H9 (cell line): ENCODE measurements around the gene C19orf53. TPM values are rescaled to one million over a fixed set of nuclear protein-coding genes. Genes with fewer than 3 reads are reported as not detected.
A peak's percentile ranks its signal among the peaks of the same experiment; 100 is the strongest.

Source experiments
- DNase-seq: peaks from one replicate; pipeline ENCODE4 v3.0.0-alpha.2; 2017
- H2AFZ ChIP-seq: one replicate; pipeline ENCODE4 v1.6.1; 2013; ENCODE audit warnings: mild to moderate bottlenecking, low read length, control low read depth, moderate library complexity
- H2AK5ac ChIP-seq: 2 replicates; pipeline ENCODE4 v1.6.1; 2013; ENCODE audit warnings: low read length, control low read depth, mixed read lengths; ENCODE audit not compliant: insufficient read length
- H2BK120ac ChIP-seq: one replicate; pipeline ENCODE4 v1.6.1; 2013; ENCODE audit warnings: low read depth, mild to moderate bottlenecking, low read length, control low read depth, inconsistent platforms; ENCODE audit not compliant: poor library complexity, severe bottlenecking
- H2BK12ac ChIP-seq: 2 replicates; pipeline ENCODE4 v1.6.1; 2013; ENCODE audit warnings: low read length, control low read depth, mixed read lengths, low read depth; ENCODE audit not compliant: insufficient read length
- H2BK15ac ChIP-seq: 2 replicates; pipeline ENCODE4 v1.6.1; 2013; ENCODE audit warnings: low read depth, low read length, control low read depth
- H2BK20ac ChIP-seq: one replicate; pipeline ENCODE4 v1.6.1; 2013; ENCODE audit warnings: low read depth, mild to moderate bottlenecking, low read length, control low read depth, inconsistent platforms; ENCODE audit not compliant: poor library complexity, severe bottlenecking
- H2BK5ac ChIP-seq: 2 replicates; pipeline ENCODE4 v1.6.1; 2013; ENCODE audit warnings: low read length, control low read depth, mixed read lengths; ENCODE audit not compliant: insufficient read length
- H3K14ac ChIP-seq: 2 replicates; pipeline ENCODE4 v1.6.1; 2013; ENCODE audit warnings: low read length, control low read depth; ENCODE audit not compliant: insufficient read depth
- H3K18ac ChIP-seq: 2 replicates; pipeline ENCODE4 v1.6.1; 2013; ENCODE audit warnings: low read depth, mild to moderate bottlenecking, mixed read lengths, low read length, control low read depth; ENCODE audit not compliant: insufficient read length
- H3K23ac ChIP-seq: 2 replicates; pipeline ENCODE4 v1.6.1; 2013; ENCODE audit warnings: low read length, control low read depth, mixed read lengths, low read depth; ENCODE audit not compliant: insufficient read length
- H3K23me2 ChIP-seq: 2 replicates; pipeline ENCODE4 v1.6.1; 2013; ENCODE audit warnings: low read depth, mild to moderate bottlenecking, mixed read lengths, low read length, control low read depth; ENCODE audit not compliant: insufficient read length, poor library complexity, severe bottlenecking
- H3K27ac ChIP-seq: 2 replicates; pipeline ENCODE4 v1.5.1; 2013; ENCODE audit warnings: low read length, control low read depth, mixed read lengths, low read depth; ENCODE audit not compliant: insufficient read length
- H3K27me3 ChIP-seq: 2 replicates; pipeline ENCODE4 v1.6.1; 2013; ENCODE audit warnings: low read length, control low read depth, inconsistent platforms; ENCODE audit not compliant: insufficient read depth
- H3K4ac ChIP-seq: 2 replicates; pipeline ENCODE4 v1.6.1; 2013; ENCODE audit warnings: low read depth, mild to moderate bottlenecking, control low read depth, inconsistent platforms, low read length, moderate library complexity
- H3K4me1 ChIP-seq: 2 replicates; pipeline ENCODE4 v1.6.1; 2013; ENCODE audit warnings: low read length, control low read depth, inconsistent platforms; ENCODE audit not compliant: insufficient read depth
- H3K4me2 ChIP-seq: 2 replicates; pipeline ENCODE4 v1.6.1; 2013; ENCODE audit warnings: low read length, control low read depth, mixed read lengths; ENCODE audit not compliant: insufficient read length, insufficient read depth
- H3K56ac ChIP-seq: 2 replicates; pipeline ENCODE4 v1.6.1; 2013; ENCODE audit warnings: low read depth, mild to moderate bottlenecking, mixed read lengths, low read length, control low read depth; ENCODE audit not compliant: insufficient read length
- H3K79me1 ChIP-seq: 2 replicates; pipeline ENCODE4 v1.6.1; 2013; ENCODE audit warnings: low read depth, mild to moderate bottlenecking, moderate library complexity, low read length, control low read depth, inconsistent platforms; ENCODE audit not compliant: insufficient read depth, poor library complexity, severe bottlenecking
- H3K79me2 ChIP-seq: 2 replicates; pipeline ENCODE4 v1.6.1; 2013; ENCODE audit warnings: low read length, control low read depth, inconsistent platforms; ENCODE audit not compliant: insufficient read depth
- H3K9ac ChIP-seq: 2 replicates; pipeline ENCODE4 v1.6.1; 2013; ENCODE audit warnings: low read length, control low read depth, mixed read lengths; ENCODE audit not compliant: insufficient read length; ENCODE audit errors: extremely low read depth
- H3K9me3 ChIP-seq: one replicate; pipeline ENCODE4 v1.6.1; 2013; ENCODE audit warnings: low read depth, low read length, inconsistent platforms; ENCODE audit not compliant: control insufficient read depth
- H3T11ph ChIP-seq: one replicate; pipeline ENCODE4 v1.6.1; 2013; ENCODE audit warnings: mild to moderate bottlenecking, low read length, control low read depth, inconsistent platforms
- H4K20me1 ChIP-seq: one replicate; pipeline ENCODE4 v1.6.1; 2013; ENCODE audit not compliant: control insufficient read depth, insufficient read length, insufficient read depth
- H4K5ac ChIP-seq: 2 replicates; pipeline ENCODE4 v1.6.1; 2013; ENCODE audit warnings: low read depth, mild to moderate bottlenecking, mixed read lengths, low read length, control low read depth; ENCODE audit not compliant: insufficient read length
- H4K8ac ChIP-seq: replicated peaks from 2 replicates; pipeline ENCODE4 v1.6.1; 2013; ENCODE audit warnings: low read length, control low read depth, mixed read lengths, low read depth; ENCODE audit not compliant: insufficient read length
- H4K91ac ChIP-seq: 2 replicates; pipeline ENCODE4 v1.6.1; 2013; ENCODE audit warnings: low read depth, mild to moderate bottlenecking, moderate library complexity, mixed read lengths, low read length, control low read depth; ENCODE audit not compliant: insufficient read length
- H3K27ac Mint-ChIP-seq, 3 experiments: 2 replicates in 2 of 3; 3 replicates in 1 of 3; pipeline ENCODE4 v1.8.0; 2020 to 2021; ENCODE audit warnings: mixed read lengths in 3 of 3, mild to moderate bottlenecking in 1 of 3, moderate library complexity in 1 of 3
- H3K27me3 Mint-ChIP-seq: 2 replicates; pipeline ENCODE4 v1.8.0; 2021; ENCODE audit warnings: low read depth, mild to moderate bottlenecking, moderate library complexity, mixed read lengths
- H3K36me3 Mint-ChIP-seq, 3 experiments: 2 replicates in 2 of 3; 3 replicates in 1 of 3; pipeline ENCODE4 v1.8.0; 2020 to 2021; ENCODE audit warnings: low read depth in 3 of 3, mixed read lengths in 3 of 3; ENCODE audit not compliant: insufficient read depth in 1 of 3
- H3K4me1 Mint-ChIP-seq, 2 experiments: 2 replicates each; pipeline ENCODE4 v1.8.0; 2020; ENCODE audit warnings: mixed read lengths in 2 of 2
- H3K4me3 Mint-ChIP-seq, 2 experiments: 2 replicates in 1 of 2; 3 replicates in 1 of 2; pipeline ENCODE4 v1.8.0; 2020 to 2021; ENCODE audit warnings: mild to moderate bottlenecking in 2 of 2, mixed read lengths in 2 of 2, moderate library complexity in 1 of 2
- H3K9me3 Mint-ChIP-seq, 2 experiments: 2 replicates in 1 of 2; 3 replicates in 1 of 2; pipeline ENCODE4 v1.8.0; 2020; ENCODE audit warnings: mild to moderate bottlenecking in 2 of 2, mixed read lengths in 2 of 2, moderate library complexity in 1 of 2
- CTCF ChIP-seq: fragments of 200-600 bp; sonication (generic); conservative IDR thresholded peaks from 3 replicates; pipeline ENCODE4 v1.8.0; 2021; ENCODE audit warnings: antibody characterized with exemption, mild to moderate bottlenecking
- WGBS: extraction: QIAGEN DNeasy Blood & Tissue Kit; methylation state at CpG from one replicate; pipeline ENCODE4 v1.1.7; 2013; ENCODE audit warnings: missing lambda C conversion rate, low lambda C conversion rate, mixed read lengths; ENCODE audit not compliant: insufficient read length; ENCODE audit errors: extremely low coverage; 5-methylcytosine and 5-hydroxymethylcytosine counted together
- total RNA-seq: library from RNA; stranded (reverse); gene quantifications from 2 replicates; pipeline ENCODE4 v1.2.1, GENCODE V29; 2021

Gene C19orf53
- total RNA-seq, 1 experiment from 2014 or later: 129 TPM

- peak overlapping the region; percentile 69 to 84 for H3K4me3 Mint-ChIP-seq
- no peak for TF ChIP-seq CTCF
- H3K14ac ChIP-seq: no peak overlapping the region; the same call in 1 of the 2 replicates
- no peak overlapping the region for H2AK5ac ChIP-seq
- H3K18ac ChIP-seq: no peak overlapping the region
- peaks cover 6 to 29% (median 20%) of the 10 kb centered on the region in 3 experiments; a peak in 6 of 7 replicates for H3K36me3 Mint-ChIP-seq
- H3K79me1 ChIP-seq: no peaks in the 10 kb centered on the region
- H3K56ac ChIP-seq: no peak overlapping the region
- no peaks in the 10 kb centered on the region for H3K79me2 ChIP-seq
- H3K9ac ChIP-seq: no peak overlapping the region
- H4K8ac ChIP-seq: no peak overlapping the region
- H3K23ac ChIP-seq: no peak overlapping the region
- H3K27me3 Mint-ChIP-seq: peaks cover 1% of the 10 kb centered on the region
- no peak overlapping the region for H3K27ac ChIP-seq
- H3K23me2 ChIP-seq: peaks cover 4% of the 10 kb centered on the region
- no peak overlapping the region for H3K4ac ChIP-seq
- no peaks in the 10 kb centered on the region for H3K9me3 Mint-ChIP-seq
- H2BK5ac ChIP-seq: no peak overlapping the region
- no peak overlapping the region for H2BK120ac ChIP-seq
- no peak overlapping the region for H2BK20ac ChIP-seq
- peak overlapping the region; percentile 73 for H3K4me2 ChIP-seq
- H3K27me3 ChIP-seq: no peaks in the 10 kb centered on the region
- H2BK15ac ChIP-seq: no peak overlapping the region
- WGBS: no CpG with 5 or more reads among the region's 19 CpGs
- H3K4me1 Mint-ChIP-seq: peaks cover 6 to 8% of the 10 kb centered on the region in 2 experiments
- DNase-seq: peak; percentile 34
- no peaks in the 10 kb centered on the region for H4K20me1 ChIP-seq
- no peaks in the 10 kb centered on the region for H3K9me3 ChIP-seq
- no peak overlapping the region; a peak in 2 of 7 replicates for H3K27ac Mint-ChIP-seq
- no peaks in the 10 kb centered on the region; the same call in 1 of the 2 replicates for H3K4me1 ChIP-seq
- no peak overlapping the region for H3T11ph ChIP-seq
- no peak overlapping the region for H2AFZ ChIP-seq
- no peak overlapping the region for H4K91ac ChIP-seq
- no peak overlapping the region for H4K5ac ChIP-seq
- H2BK12ac ChIP-seq: no peak overlapping the region
Measured at GRCh38 chr19:13765395-13766094, 8.7 kb upstream of the C19orf53 start.
